GM12864 (cell line): ENCODE data around the gene SLX4IP.

ENCODE experiments used
- DNase-seq: peaks from one replicate; pipeline ENCODE4 v3.0.0-alpha.2; 2011; ENCODE audit warnings: low read depth
- H3K4me3 ChIP-seq: 2 replicates; pipeline ENCODE4 v1.5.1; 2011; ENCODE audit warnings: mild to moderate bottlenecking, low read depth, low read length, control low read depth
- TF ChIP-seq, protein P1 (sequence below): IDR thresholded peaks from 2 replicates; pipeline ENCODE4 v1.5.1; 2011; ENCODE audit warnings: low read depth, mild to moderate bottlenecking, moderate library complexity, low read length, control low read depth, inconsistent platforms; ENCODE audit errors: missing control alignments

Gene SLX4IP

GRCh38 chr20:10594296-10594868 lies 159.3 kb downstream of the SLX4IP start:
- TF ChIP-seq, protein P1, sequence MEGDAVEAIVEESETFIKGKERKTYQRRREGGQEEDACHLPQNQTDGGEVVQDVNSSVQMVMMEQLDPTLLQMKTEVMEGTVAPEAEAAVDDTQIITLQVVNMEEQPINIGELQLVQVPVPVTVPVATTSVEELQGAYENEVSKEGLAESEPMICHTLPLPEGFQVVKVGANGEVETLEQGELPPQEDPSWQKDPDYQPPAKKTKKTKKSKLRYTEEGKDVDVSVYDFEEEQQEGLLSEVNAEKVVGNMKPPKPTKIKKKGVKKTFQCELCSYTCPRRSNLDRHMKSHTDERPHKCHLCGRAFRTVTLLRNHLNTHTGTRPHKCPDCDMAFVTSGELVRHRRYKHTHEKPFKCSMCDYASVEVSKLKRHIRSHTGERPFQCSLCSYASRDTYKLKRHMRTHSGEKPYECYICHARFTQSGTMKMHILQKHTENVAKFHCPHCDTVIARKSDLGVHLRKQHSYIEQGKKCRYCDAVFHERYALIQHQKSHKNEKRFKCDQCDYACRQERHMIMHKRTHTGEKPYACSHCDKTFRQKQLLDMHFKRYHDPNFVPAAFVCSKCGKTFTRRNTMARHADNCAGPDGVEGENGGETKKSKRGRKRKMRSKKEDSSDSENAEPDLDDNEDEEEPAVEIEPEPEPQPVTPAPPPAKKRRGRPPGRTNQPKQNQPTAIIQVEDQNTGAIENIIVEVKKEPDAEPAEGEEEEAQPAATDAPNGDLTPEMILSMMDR, result no peak
- DNase-seq, result no peak
- H3K4me3 ChIP-seq, result no peak overlapping the region

DNA sequence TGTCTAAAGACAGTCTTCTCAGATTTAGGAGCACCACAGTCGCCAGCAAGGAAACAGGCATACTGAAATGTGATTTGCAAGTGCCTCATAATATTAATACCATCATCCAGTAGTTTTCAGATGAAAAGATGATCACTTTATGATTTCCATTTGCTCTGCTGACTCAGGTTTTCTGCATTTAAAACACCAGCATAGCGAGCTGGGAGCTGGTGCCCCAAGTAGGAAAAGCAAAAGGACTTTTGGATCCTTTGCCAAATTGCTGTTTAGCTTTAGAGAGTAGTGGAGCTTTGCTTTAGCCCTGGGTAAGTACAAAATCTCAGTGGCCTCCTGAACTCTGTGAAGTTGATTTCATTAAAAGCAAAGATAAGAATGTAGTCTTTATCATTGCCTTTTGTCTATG lies 160.2 kb downstream of the SLX4IP start:
- no peak overlapping the region for H3K4me3 ChIP-seq
- TF ChIP-seq, protein P1, result no peak
- no peak for DNase-seq

- DNase-seq, result no peak
- TF ChIP-seq, protein P1, result no peak
Measured at GRCh38 chr20:10595985-10596384, 160.9 kb downstream of the SLX4IP start.

DNA sequence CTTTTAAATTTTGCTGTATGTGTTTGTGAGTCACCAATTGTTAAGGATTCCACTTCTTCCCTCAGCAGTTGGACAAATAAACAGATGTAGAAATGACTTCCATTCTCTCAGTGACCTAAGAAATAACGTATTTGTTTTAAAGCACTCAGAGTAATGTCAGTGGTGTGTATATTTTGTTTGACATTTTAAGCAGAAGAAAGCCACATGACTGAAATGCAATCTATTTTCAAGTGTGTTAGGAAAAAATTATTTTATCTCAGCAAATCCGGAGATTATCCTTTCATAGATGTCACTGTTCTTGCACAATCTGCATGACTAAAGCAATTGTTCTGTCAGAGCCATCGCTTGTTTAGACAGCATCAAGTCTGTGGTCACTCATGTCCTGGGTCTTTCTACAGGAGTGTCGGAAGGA lies 161.6 kb downstream of the SLX4IP start:
- H3K4me3 ChIP-seq, result no peak overlapping the region
- DNase-seq, result no peak
- TF ChIP-seq, protein P1, result no peak

More at GRCh38 chr20:10595985-10596384, 160.9 kb downstream of the SLX4IP start:
- H3K4me3 ChIP-seq, result no peak overlapping the region

GRCh38 chr20:10597637-10598036 lies 162.5 kb downstream of the SLX4IP start:
- TF ChIP-seq, protein P1, result no peak
- no peak for DNase-seq
- no peak overlapping the region for H3K4me3 ChIP-seq

DNA sequence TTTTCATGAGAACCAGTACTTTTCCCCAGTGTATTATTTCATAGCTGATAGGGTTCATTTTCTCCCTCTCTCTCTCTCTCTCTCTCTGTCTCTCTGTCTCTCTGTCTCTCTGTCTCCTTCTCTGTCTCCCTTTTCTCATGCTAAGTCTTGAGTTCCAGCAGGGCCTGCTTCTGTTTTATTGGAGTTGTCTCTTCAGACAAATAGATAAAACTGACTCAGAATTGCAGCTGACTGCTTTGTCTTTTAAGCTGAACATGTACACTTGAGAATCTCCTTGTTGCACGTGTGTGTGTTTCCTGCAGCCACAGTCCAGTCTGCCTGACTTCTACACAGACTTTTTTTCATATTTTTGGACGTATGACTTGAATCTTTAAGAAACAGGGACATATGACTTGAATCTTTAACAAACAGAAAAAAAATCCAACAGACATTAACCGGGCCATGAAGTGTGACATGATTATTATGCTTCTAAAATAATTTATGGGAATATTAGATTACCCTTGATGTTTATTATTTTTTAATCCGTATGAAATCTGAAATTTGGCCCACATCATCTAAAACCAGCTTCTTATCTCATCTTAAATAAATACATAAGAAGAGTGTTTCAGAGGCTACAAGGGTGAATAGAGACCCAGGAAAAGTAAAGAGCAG lies 167.2 kb downstream of the SLX4IP start:
- DNase-seq, result no peak
- no peak overlapping the region for H3K4me3 ChIP-seq
- TF ChIP-seq, protein P1, result no peak

GRCh38 chr20:10603378-10603777 lies 168.3 kb downstream of the SLX4IP start:
- H3K4me3 ChIP-seq, result no peak overlapping the region
- TF ChIP-seq, protein P1, result no peak
- DNase-seq, result no peak
